GM10248 (cell line): ENCODE results near the gene ENGASE.
A peak's percentile ranks its signal among the peaks of the same experiment; 100 is the strongest.

Experiments used
- CTCF ChIA-PET: fragments of 300-600 bp; sonication (Branson Sonifier 250); formaldehyde crosslinking; extraction: SDS; loops from one replicate; lab custom pipeline; 2021; ENCODE audit warnings: antibody characterized with exemption; lab: Yijun Ruan, JAX
- POLR2A ChIA-PET: fragments of 350-650 bp; sonication (Branson Sonifier 250); formaldehyde crosslinking; extraction: SDS; loops from one replicate; lab custom pipeline; 2020; ENCODE audit warnings: antibody characterized with exemption; lab: Yijun Ruan, JAX
- DNase-seq: peaks from one replicate; pipeline ENCODE4 v3.0.0; 2012; ENCODE audit errors: extremely low spot score
- CTCF ChIP-seq: IDR thresholded peaks from 2 replicates; pipeline ENCODE4 v1.5.1; 2012; ENCODE audit warnings: mild to moderate bottlenecking, low read depth; ENCODE audit errors: extremely low read depth, missing control alignments, control extremely low read depth

ENGASE gene

GRCh38 chr17:79044462-79044861 lies 30.2 kb upstream of the ENGASE start:
- ChIA-PET POLR2A (no interaction called here), CTCF (interaction anchor here (0.9 to 3.3 kb wide), 22 partner anchors 8 to 664 kb away, joined by 3 to 27 read pairs (median 4); partner anchors contain the start of gene ENGASE)
- DNase-seq, result no peak
- TF ChIP-seq CTCF, result no peak

DNA sequence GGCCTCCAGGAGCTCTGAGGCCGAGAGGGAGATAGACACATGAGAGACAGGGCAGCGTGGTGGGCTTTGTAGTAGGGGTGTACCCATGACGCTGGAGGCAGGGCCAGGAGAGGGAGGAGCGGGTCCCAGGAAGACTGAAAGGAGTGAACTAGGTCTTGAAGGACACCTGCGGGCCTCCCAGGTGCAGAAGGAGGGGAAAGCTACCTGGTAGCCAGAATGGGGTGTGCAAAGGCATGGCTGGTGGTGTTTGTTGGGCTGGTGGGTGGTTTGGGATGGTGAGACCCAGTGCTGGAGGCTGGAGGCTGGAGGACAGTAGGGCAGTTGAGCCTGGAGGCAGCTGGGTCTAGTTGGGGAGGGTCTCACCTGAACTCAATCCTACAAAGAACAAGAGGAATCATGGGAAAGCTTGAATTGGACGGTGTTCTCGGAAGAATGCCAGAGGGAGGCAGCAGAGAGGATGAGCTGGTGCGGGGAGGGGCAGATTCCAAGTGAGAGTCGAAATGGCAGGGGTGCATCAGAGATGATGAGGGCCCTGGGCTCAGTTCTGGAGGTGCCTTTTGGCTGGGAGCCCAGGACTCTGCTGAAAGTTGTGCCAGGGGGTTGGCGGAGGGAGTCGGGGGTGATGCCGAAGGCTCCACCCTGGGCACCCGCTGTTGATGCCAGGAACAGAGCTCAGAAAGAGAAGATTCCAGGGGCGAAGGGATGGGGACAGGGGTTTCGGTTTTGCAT lies 29.5 kb upstream of the ENGASE start:
- DNase-seq, result peak; percentile 13
- TF ChIP-seq CTCF, result no peak
- CTCF ChIA-PET, result interaction anchor here (0.7 to 3.3 kb wide), 37 partner anchors 8 to 663 kb away, joined by 3 to 28 read pairs (median 5); partner anchors contain the start of genes CANT1 and ENGASE
- POLR2A ChIA-PET, result no interaction called here

DNA sequence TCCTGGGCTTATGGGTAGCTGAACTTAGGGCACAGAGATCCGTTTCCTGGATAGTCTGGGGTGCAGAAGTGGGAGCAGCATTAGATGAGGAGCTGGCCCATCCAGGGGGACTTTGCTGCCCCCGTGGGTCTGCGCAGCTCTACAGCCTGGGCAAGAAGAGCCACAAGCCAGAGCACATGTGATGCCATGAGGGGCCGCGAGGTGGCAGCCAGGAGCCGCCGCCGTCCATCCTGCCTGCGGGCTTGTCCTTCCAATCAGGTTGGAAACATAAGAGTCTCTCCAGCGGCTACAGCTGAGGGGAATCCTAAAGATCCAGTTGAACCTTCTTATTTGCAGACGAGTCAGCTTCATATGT lies 28.8 kb upstream of the ENGASE start:
- CTCF ChIA-PET, result interaction anchor here (0.7 to 3.3 kb wide), 33 partner anchors 9 to 663 kb away, joined by 3 to 28 read pairs (median 5); partner anchors contain the start of genes CANT1 and ENGASE
- peak; percentile 92 for TF ChIP-seq CTCF
- POLR2A ChIA-PET, result no interaction called here
- DNase-seq, result peak; percentile 85

- ChIA-PET POLR2A (no interaction called here), CTCF (interaction anchor here (0.7 to 3.3 kb wide), 25 partner anchors 10 to 662 kb away, joined by 3 to 28 read pairs (median 7); partner anchors contain the start of genes CANT1 and ENGASE)
- DNase-seq, result peak; percentile 21
- TF ChIP-seq CTCF, result no peak
Measured at GRCh38 chr17:79046197-79046915, 28.3 kb upstream of the ENGASE start.

DNA sequence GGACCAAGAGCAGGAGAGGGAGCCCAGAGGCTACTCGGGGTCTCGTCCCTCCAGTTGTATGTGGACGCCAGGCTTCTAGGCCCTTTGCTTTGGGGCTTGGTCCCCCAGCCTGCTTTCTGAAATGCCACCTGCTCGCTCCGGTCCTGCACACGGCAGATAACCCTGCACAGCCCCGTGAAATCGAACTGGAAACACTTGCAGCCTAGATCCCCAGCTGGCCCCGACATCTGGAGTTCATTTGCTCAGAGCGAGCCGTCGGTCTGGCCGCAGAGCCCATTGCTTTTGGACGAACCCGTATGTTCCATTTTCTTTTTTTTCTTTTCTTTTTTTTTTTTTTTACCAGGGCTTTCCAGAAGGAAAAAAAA lies 27.7 kb upstream of the ENGASE start:
- no peak for TF ChIP-seq CTCF
- CTCF ChIA-PET, result interaction anchor here (2.2 kb wide), 1 partner anchor 345 kb away, joined by 28 read pairs; no protein-coding TSS in a partner anchor
- POLR2A ChIA-PET, result no interaction called here
- DNase-seq, result peak; percentile 14

- no peak for TF ChIP-seq CTCF
- DNase-seq, result peak; percentile 9
- CTCF ChIA-PET, result no interaction called here
- POLR2A ChIA-PET, result no interaction called here
Measured at GRCh38 chr17:79047291-79047920, 27.2 kb upstream of the ENGASE start.
